ENCODE results near the gene ELAC1. TPM values are rescaled to one million over a fixed set of nuclear protein-coding genes. Genes with fewer than 3 reads are reported as not detected.
A peak's percentile ranks its signal among the peaks of the same experiment; 100 is the strongest.

ELAC1 gene
- total RNA-seq, 1 experiment from 2014 or later: 4.4 TPM

GRCh38 chr18:50986360-50987087 is 18.7 kb downstream of the ELAC1 start:
- Histone ChIP-seq H2AFZ (ENCODE audit: low read length) (no peak overlapping the region), H3K4me1 (ENCODE audit: insufficient read depth, low read length) (peaks cover 5% of the 10 kb centered on the region; the same call in 1 of the 2 replicates), H4K20me1 (ENCODE audit: low read length) (no peaks in the 10 kb centered on the region), H3K36me3 (ENCODE audit: low read depth, low read length) (no peaks in the 10 kb centered on the region), H3K27ac (ENCODE audit: low read length) (no peak overlapping the region), H3K9ac (ENCODE audit: low read length) (no peak overlapping the region), H3K9me3 (ENCODE audit: low read length) (no peaks in the 10 kb centered on the region), H3K9me2 (replicated peaks; ENCODE audit: low read length) (no peaks in the 10 kb centered on the region), H3K27me3 (ENCODE audit: low read length) (no peaks in the 10 kb centered on the region), H3K79me2 (ENCODE audit: low read length) (no peaks in the 10 kb centered on the region), H3K4me2 (ENCODE audit: low read length) (no peak overlapping the region), H3F3A (ENCODE audit: low read length, unreplicated experiment) (no peaks in the 10 kb centered on the region), H3K4me3 (ENCODE audit: low read length) (no peak overlapping the region)
- CTCF ChIA-PET: no interaction called here
- no TSS peak for BruUV-seq (replicated peaks)
- DNase-seq: peak; percentile 23
- peak; percentile 27; the same call in 1 of the 2 replicates for ATAC-seq
- TF ChIP-seq EZH2 (IDR thresholded peaks at IDR 0.05; ENCODE audit: low read length, unreplicated experiment) (no peak), CTCF (conservative IDR thresholded peaks at IDR 0.05; ENCODE audit: low read depth, low read length) (no peak), EZH2phosphoT487 (IDR thresholded peaks at IDR 0.05; ENCODE audit: borderline replicate concordance, low read length) (no peak)
- intact Hi-C loops (cut with micrococcal nuclease): no loop called here
- POLR2A ChIA-PET (ENCODE audit: unreplicated experiment): interaction anchor here (0.5 kb wide), 1 partner anchor 38 kb away, joined by 14 read pairs; no protein-coding TSS in a partner anchor

- H3K9ac ChIP-seq (ENCODE audit: low read length): no peak overlapping the region
- H3K79me2 ChIP-seq (ENCODE audit: low read length): no peaks in the 10 kb centered on the region
- H3K9me2 ChIP-seq (replicated peaks; ENCODE audit: low read length): no peaks in the 10 kb centered on the region
- no peaks in the 10 kb centered on the region for H3K27me3 ChIP-seq (ENCODE audit: low read length)
- no peak overlapping the region for H3K27ac ChIP-seq (ENCODE audit: low read length)
- ChIA-PET CTCF (no interaction called here), POLR2A (ENCODE audit: unreplicated experiment) (no interaction called here)
- H3K4me2 ChIP-seq (ENCODE audit: low read length): no peak overlapping the region
- intact Hi-C loops (cut with micrococcal nuclease): no loop called here
- DNase-seq: no peak
- ATAC-seq: no peak
- no peak overlapping the region for H3K4me3 ChIP-seq (ENCODE audit: low read length)
- H3F3A ChIP-seq (ENCODE audit: low read length, unreplicated experiment): no peaks in the 10 kb centered on the region
- no TSS peak for BruUV-seq (replicated peaks)
- no peaks in the 10 kb centered on the region for H3K9me3 ChIP-seq (ENCODE audit: low read length)
- no peaks in the 10 kb centered on the region for H3K36me3 ChIP-seq (ENCODE audit: low read depth, low read length)
- H2AFZ ChIP-seq (ENCODE audit: low read length): no peak overlapping the region
- TF ChIP-seq EZH2phosphoT487 (IDR thresholded peaks at IDR 0.05; ENCODE audit: borderline replicate concordance, low read length): no peak
- TF ChIP-seq CTCF (conservative IDR thresholded peaks at IDR 0.05; ENCODE audit: low read depth, low read length): no peak
- TF ChIP-seq EZH2 (IDR thresholded peaks at IDR 0.05; ENCODE audit: low read length, unreplicated experiment): no peak
- H3K4me1 ChIP-seq (ENCODE audit: insufficient read depth, low read length): peaks cover 5% of the 10 kb centered on the region; the same call in 1 of the 2 replicates
- H4K20me1 ChIP-seq (ENCODE audit: low read length): no peaks in the 10 kb centered on the region
These were observed 19.4 kb downstream of the ELAC1 start for GRCh38 chr18:50987261-50987660.

GRCh38 chr18:50989711-50990110 is 21.9 kb downstream of the ELAC1 start:
- POLR2A ChIA-PET (ENCODE audit: unreplicated experiment): no interaction called here
- no TSS peak for BruUV-seq (replicated peaks)
- no peaks in the 10 kb centered on the region for H3K79me2 ChIP-seq (ENCODE audit: low read length)
- no peaks in the 10 kb centered on the region for H3K9me2 ChIP-seq (replicated peaks; ENCODE audit: low read length)
- TF ChIP-seq EZH2phosphoT487 (IDR thresholded peaks at IDR 0.05; ENCODE audit: borderline replicate concordance, low read length) (no peak), EZH2 (IDR thresholded peaks at IDR 0.05; ENCODE audit: low read length, unreplicated experiment) (no peak), CTCF (conservative IDR thresholded peaks at IDR 0.05; ENCODE audit: low read depth, low read length) (no peak)
- H3K4me1 ChIP-seq (ENCODE audit: insufficient read depth, low read length): peaks cover 5% of the 10 kb centered on the region; the same call in 1 of the 2 replicates
- H4K20me1 ChIP-seq (ENCODE audit: low read length): no peaks in the 10 kb centered on the region
- H3K27ac ChIP-seq (ENCODE audit: low read length): no peak overlapping the region
- H3K9me3 ChIP-seq (ENCODE audit: low read length): no peaks in the 10 kb centered on the region
- no peak overlapping the region for H3K9ac ChIP-seq (ENCODE audit: low read length)
- CTCF ChIA-PET: no interaction called here
- H2AFZ ChIP-seq (ENCODE audit: low read length): no peak overlapping the region
- no peaks in the 10 kb centered on the region for H3K36me3 ChIP-seq (ENCODE audit: low read depth, low read length)
- H3K4me3 ChIP-seq (ENCODE audit: low read length): no peak overlapping the region
- ATAC-seq: no peak
- intact Hi-C loops (cut with micrococcal nuclease): no loop called here
- no peaks in the 10 kb centered on the region for H3K27me3 ChIP-seq (ENCODE audit: low read length)
- no peak for DNase-seq
- no peak overlapping the region for H3K4me2 ChIP-seq (ENCODE audit: low read length)
- H3F3A ChIP-seq (ENCODE audit: low read length, unreplicated experiment): no peaks in the 10 kb centered on the region

Data from PC-3 (cell line).